Mesenchymal stem cell (in vitro differentiated cells and primary cell): Measurements from ENCODE around the gene TMEM151B.

Experiments
- DNase-seq: peaks from one replicate; pipeline ENCODE4 v3.0.0-alpha.2; 2013
- H2AFZ ChIP-seq: one replicate; pipeline ENCODE4 v1.6.1; 2013; ENCODE audit warnings: low read depth, mild to moderate bottlenecking, control low read depth, inconsistent platforms, low read length, moderate library complexity
- H2AK5ac ChIP-seq: 2 replicates; pipeline ENCODE4 v1.6.1; 2013; ENCODE audit warnings: low read length, moderate library complexity, mild to moderate bottlenecking, inconsistent platforms; ENCODE audit not compliant: severe bottlenecking
- H2BK120ac ChIP-seq: one replicate; pipeline ENCODE4 v1.6.1; 2013; ENCODE audit warnings: low read depth, mild to moderate bottlenecking, inconsistent platforms, low read length, moderate library complexity
- H2BK12ac ChIP-seq, 2 experiments: one replicate each; pipeline ENCODE4 v1.6.1; 2013; ENCODE audit warnings: inconsistent platforms in 2 of 2, low read length in 2 of 2, mild to moderate bottlenecking in 2 of 2, moderate library complexity in 2 of 2, control low read depth in 1 of 2
- H2BK15ac ChIP-seq: one replicate; pipeline ENCODE4 v1.6.1; 2013; ENCODE audit warnings: mild to moderate bottlenecking, low read depth, inconsistent platforms; ENCODE audit not compliant: poor library complexity, severe bottlenecking
- H2BK5ac ChIP-seq: 2 replicates; pipeline ENCODE4 v1.6.1; 2013; ENCODE audit warnings: low read depth, mild to moderate bottlenecking, low read length, control low read depth, inconsistent platforms; ENCODE audit not compliant: poor library complexity, severe bottlenecking
- H3K14ac ChIP-seq, 2 experiments: one replicate each; pipeline ENCODE4 v1.6.1; 2013; ENCODE audit warnings: inconsistent platforms in 2 of 2, low read length in 2 of 2, control low read depth in 1 of 2, mild to moderate bottlenecking in 1 of 2, moderate library complexity in 1 of 2
- H3K18ac ChIP-seq, 2 experiments: one replicate each; pipeline ENCODE4 v1.6.1; 2013; ENCODE audit warnings: inconsistent platforms in 2 of 2, low read length in 2 of 2, control low read depth in 1 of 2, low read depth in 1 of 2, mild to moderate bottlenecking in 1 of 2
- H3K23ac ChIP-seq, 2 experiments: one replicate each; pipeline ENCODE4 v1.6.1; 2013; ENCODE audit warnings: inconsistent platforms in 2 of 2, low read length in 2 of 2, mild to moderate bottlenecking in 2 of 2, moderate library complexity in 2 of 2, control low read depth in 1 of 2
- H3K27ac ChIP-seq: 2 replicates; pipeline ENCODE4 v1.5.1; 2013; ENCODE audit warnings: mild to moderate bottlenecking, moderate library complexity, low read length, control low read depth, inconsistent platforms; ENCODE audit not compliant: poor library complexity, severe bottlenecking
- H3K27me3 ChIP-seq, 2 experiments: 2 replicates each; pipeline versions ENCODE4 v1.6.1 to v1.7.0; 2013; ENCODE audit warnings: low read length in 2 of 2, mild to moderate bottlenecking in 2 of 2, moderate library complexity in 2 of 2, control low read depth in 1 of 2, inconsistent platforms in 1 of 2; ENCODE audit not compliant: control insufficient read depth in 1 of 2, insufficient read depth in 1 of 2
- H3K36me3 ChIP-seq, 2 experiments: 2 replicates each; pipeline versions ENCODE4 v1.6.1 to v1.7.0; 2013; ENCODE audit warnings: low read length in 2 of 2, control low read depth in 1 of 2, inconsistent platforms in 1 of 2, low read depth in 1 of 2, mild to moderate bottlenecking in 1 of 2; ENCODE audit not compliant: insufficient read depth in 2 of 2, control insufficient read depth in 1 of 2
- H3K4ac ChIP-seq, 2 experiments: one replicate each; pipeline ENCODE4 v1.6.1; 2013; ENCODE audit warnings: inconsistent platforms in 2 of 2, low read length in 2 of 2, mild to moderate bottlenecking in 2 of 2, moderate library complexity in 2 of 2, control low read depth in 1 of 2, low read depth in 1 of 2
- H3K4me1 ChIP-seq: 2 replicates; pipeline ENCODE4 v1.6.1; 2013; ENCODE audit warnings: low read depth, low read length, control low read depth; ENCODE audit not compliant: control insufficient read depth, insufficient read depth
- H3K4me2 ChIP-seq: 2 replicates; pipeline ENCODE4 v1.6.1; 2013; ENCODE audit warnings: low read length, mild to moderate bottlenecking, inconsistent platforms; ENCODE audit not compliant: poor library complexity, severe bottlenecking
- H3K4me3 ChIP-seq, 2 experiments: 2 replicates each; pipeline versions ENCODE4 v1.5.1 to v1.7.0; 2013; ENCODE audit warnings: low read length in 2 of 2, mild to moderate bottlenecking in 2 of 2, control low read depth in 1 of 2, low read depth in 1 of 2; ENCODE audit not compliant: insufficient read depth in 1 of 2
- H3K79me1 ChIP-seq: replicated peaks from 2 replicates; pipeline ENCODE4 v1.6.1; 2013; ENCODE audit warnings: mild to moderate bottlenecking, control low read depth, low read length, inconsistent platforms; ENCODE audit not compliant: poor library complexity, severe bottlenecking
- H3K9ac ChIP-seq: 2 replicates; pipeline ENCODE4 v1.7.0; 2013; ENCODE audit warnings: mild to moderate bottlenecking, low read length, moderate library complexity
- H3K9me3 ChIP-seq: 2 replicates; pipeline ENCODE4 v1.7.0; 2013; ENCODE audit warnings: mild to moderate bottlenecking, low read length; ENCODE audit not compliant: control insufficient read depth
- H4K8ac ChIP-seq: one replicate; pipeline ENCODE4 v1.6.1; 2013; ENCODE audit warnings: inconsistent platforms, mild to moderate bottlenecking, low read length, moderate library complexity
- H4K91ac ChIP-seq: one replicate; pipeline ENCODE4 v1.6.1; 2013; ENCODE audit warnings: mild to moderate bottlenecking, low read length, inconsistent platforms
- WGBS: methylation state at CpG from one replicate; pipeline ENCODE4 v1.1.7; 2013; ENCODE audit warnings: mixed read lengths; 5-methylcytosine and 5-hydroxymethylcytosine counted together

The TMEM151B gene

DNA sequence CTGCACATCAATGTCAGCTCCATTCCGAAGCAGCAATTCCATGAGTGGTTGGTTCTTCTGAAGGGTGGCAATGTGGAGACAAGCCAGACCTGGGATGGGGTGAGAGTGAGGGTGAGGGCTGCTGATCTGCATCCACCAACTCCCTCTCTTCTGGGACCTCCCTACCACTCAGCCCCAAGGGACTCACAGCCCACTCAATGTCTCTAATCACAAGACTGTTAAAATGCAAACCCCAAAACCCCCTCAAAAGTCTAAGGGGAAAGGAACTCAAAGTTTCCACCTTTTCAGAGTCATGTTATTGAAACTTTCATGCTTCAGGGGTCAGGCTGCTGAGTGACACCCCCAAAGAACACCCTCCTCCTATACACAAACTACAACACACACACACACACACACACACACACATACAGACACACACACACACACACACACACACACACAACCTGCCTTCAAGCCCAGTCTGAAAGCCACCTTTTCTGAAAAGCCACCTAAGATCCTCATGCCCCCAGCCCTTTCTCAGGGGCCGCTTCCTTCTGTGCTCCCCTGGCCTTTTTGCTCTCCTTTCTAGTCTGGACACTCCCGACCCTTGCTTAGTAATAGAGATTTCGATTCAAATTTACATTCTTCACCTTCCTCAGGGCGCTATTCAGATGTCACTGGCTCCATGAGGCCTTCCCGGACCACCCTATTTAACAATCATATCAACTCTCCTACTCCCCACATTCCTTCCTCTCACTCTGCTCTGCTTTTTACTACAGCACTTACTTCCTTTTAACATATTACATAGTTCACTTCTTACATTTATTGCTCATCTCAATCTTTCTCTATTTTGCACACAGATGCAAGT lies 9.6 kb upstream of the TMEM151B start:
- H3K4me1 ChIP-seq, result peaks cover 38% of the 10 kb centered on the region
- DNase-seq, result no peak
- H3K18ac ChIP-seq, result no peak overlapping the region
- H2AFZ ChIP-seq, result no peak overlapping the region
- no peak overlapping the region for H3K4ac ChIP-seq
- H3K9ac ChIP-seq, result no peak overlapping the region
- no peak overlapping the region for H3K27ac ChIP-seq
- no peaks in the 10 kb centered on the region for H3K9me3 ChIP-seq
- no peak overlapping the region for H2AK5ac ChIP-seq
- H2BK120ac ChIP-seq, result no peak overlapping the region
- H3K27me3 ChIP-seq, result no peaks in the 10 kb centered on the region
- H2BK5ac ChIP-seq, result no peak overlapping the region
- H3K79me1 ChIP-seq, result peaks cover 27% of the 10 kb centered on the region
- H2BK15ac ChIP-seq, result no peak overlapping the region
- H3K4me2 ChIP-seq, result no peak overlapping the region
- H4K8ac ChIP-seq, result no peak overlapping the region
- no peak overlapping the region for H3K23ac ChIP-seq
- peaks cover 30 to 36% of the 10 kb centered on the region in 2 experiments for H3K36me3 ChIP-seq
- no peak overlapping the region for H3K4me3 ChIP-seq
- no peak overlapping the region for H4K91ac ChIP-seq
- H3K14ac ChIP-seq, result no peak overlapping the region
- no peak overlapping the region for H2BK12ac ChIP-seq
- WGBS, result 93% methylated on average over 6 of the region's 6 CpGs

DNA sequence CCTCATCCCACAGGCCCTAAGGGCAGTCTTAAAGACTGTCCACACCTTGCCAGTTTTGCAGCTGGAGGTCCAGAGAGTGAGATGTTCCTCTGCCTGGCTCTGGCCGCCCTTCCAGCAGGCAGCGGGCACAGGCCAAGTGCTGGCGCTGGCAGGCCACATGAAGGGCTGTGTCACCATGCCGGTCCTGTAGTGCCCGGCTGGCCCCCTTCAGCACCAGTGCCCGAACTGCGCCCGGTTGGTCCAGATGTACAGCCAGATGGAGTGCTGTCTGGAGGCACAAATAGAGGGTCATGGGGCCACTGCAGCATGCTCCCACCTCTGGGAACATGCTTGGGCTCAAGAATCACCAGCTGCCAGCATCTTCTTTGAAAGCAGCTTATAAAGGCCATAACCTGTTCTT lies 8.7 kb upstream of the TMEM151B start:
- no peak overlapping the region for H2AK5ac ChIP-seq
- H3K36me3 ChIP-seq, result peaks cover 27 to 36% of the 10 kb centered on the region in 2 experiments
- H3K4me1 ChIP-seq, result peaks cover 37% of the 10 kb centered on the region

DNA sequence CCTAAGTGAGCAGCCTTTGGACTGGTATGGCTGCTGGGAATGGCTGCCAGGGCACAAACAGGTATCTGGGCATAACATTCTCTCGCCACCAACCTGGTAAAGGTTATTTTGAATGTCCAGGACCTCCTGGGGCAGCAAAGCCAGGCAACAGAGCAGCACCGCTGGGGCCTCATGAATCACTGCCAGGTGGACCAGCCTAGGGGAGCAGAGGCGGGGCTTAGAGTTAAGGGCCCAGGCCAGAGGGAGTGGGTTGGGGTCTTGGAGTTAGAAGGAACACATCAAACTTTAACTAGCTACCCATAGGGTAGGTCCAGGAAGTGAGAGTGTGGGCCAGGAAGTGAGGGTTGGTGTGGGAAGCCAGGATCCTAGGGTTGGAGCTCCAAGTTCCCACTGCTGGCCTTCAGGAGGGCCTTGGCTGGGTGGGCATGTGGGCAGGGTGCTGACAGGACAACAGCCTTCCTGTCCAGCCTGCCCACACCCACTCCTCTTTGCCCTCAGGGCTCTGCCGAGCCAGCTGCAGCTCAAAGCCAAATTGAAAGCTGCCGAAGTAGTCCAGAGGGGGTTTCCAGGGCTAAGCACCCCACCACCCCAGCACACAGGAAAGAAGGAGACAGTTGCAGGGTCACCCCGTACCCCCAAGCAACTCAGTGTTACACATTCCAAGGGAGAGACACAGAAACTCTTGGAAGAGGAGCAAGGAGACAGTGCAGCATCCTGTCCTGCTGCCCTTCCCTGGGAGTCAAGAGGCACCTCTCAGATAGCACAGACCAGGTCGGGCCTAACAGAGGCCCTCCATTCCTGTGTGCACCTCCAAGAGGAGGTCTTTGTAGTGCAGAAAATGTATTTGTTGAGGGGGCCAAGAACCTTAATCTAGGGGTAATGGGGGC lies 7.5 kb upstream of the TMEM151B start:
- peaks cover 35% of the 10 kb centered on the region for H3K4me1 ChIP-seq
- H2AK5ac ChIP-seq, result peak overlapping the region; percentile 40
- H3K4ac ChIP-seq, result no peak overlapping the region
- H2BK15ac ChIP-seq, result no peak overlapping the region
- peak overlapping the region in 1 of 2 experiments; percentile 28 for H3K18ac ChIP-seq
- no peak overlapping the region for H3K23ac ChIP-seq
- H3K27ac ChIP-seq, result peak overlapping the region; percentile 25
- H3K9me3 ChIP-seq, result no peaks in the 10 kb centered on the region
- DNase-seq, result no peak
- H3K9ac ChIP-seq, result peak overlapping the region; percentile 63
- H4K91ac ChIP-seq, result no peak overlapping the region
- peaks cover 27 to 36% of the 10 kb centered on the region in 2 experiments for H3K36me3 ChIP-seq
- no peak overlapping the region for H2BK5ac ChIP-seq
- peak overlapping the region; percentile 16 for H4K8ac ChIP-seq
- H3K4me3 ChIP-seq, result peak overlapping the region in 1 of 2 experiments; percentile 92
- H3K79me1 ChIP-seq, result peaks cover 27% of the 10 kb centered on the region
- no peak overlapping the region for H3K14ac ChIP-seq
- peak overlapping the region; percentile 95 for H3K4me2 ChIP-seq
- no peak overlapping the region for H2BK12ac ChIP-seq
- H3K27me3 ChIP-seq, result peaks cover 0 to 8% of the 10 kb centered on the region in 2 experiments
- 85% methylated on average over 7 of the region's 7 CpGs for WGBS
- no peak overlapping the region for H2AFZ ChIP-seq
- no peak overlapping the region for H2BK120ac ChIP-seq

More for the DNA sequence above, 8.7 kb upstream of the TMEM151B start:
- Histone ChIP-seq H2BK12ac (no peak overlapping the region), H2AFZ (no peak overlapping the region), H3K27me3 (peaks cover 0 to 1% of the 10 kb centered on the region in 2 experiments), H3K27ac (no peak overlapping the region), H3K4ac (no peak overlapping the region), H3K23ac (no peak overlapping the region), H3K9ac (no peak overlapping the region), H2BK120ac (no peak overlapping the region), H4K91ac (no peak overlapping the region), H3K79me1 (peaks cover 27% of the 10 kb centered on the region), H3K14ac (no peak overlapping the region), H3K9me3 (no peaks in the 10 kb centered on the region), H3K4me2 (no peak overlapping the region), H3K18ac (no peak overlapping the region), H3K4me3 (no peak overlapping the region), H2BK5ac (no peak overlapping the region), H2BK15ac (no peak overlapping the region), H4K8ac (no peak overlapping the region)
- DNase-seq, result no peak
- WGBS, result 98% methylated on average over 8 of the region's 8 CpGs
